ENCODE data around the gene GUCA1A.

GUCA1A gene

DNA sequence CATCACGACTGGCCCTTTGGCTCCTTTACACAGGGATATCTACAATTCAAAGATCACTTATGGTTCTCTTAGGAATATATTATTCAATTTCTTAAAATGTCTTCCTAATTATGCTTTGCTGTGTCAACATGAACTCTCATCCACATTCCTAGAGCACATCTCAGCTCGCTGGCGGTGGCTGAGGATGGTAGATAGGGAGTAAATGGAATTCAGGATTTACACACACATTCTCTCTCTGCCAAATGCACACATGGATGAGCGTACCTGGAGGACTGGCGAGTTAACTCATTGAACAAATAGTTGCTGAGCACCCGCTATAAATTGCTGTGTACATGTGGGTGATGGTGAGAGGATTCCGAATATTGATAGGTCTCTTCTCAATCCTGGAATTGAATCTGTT lies 49.3 kb downstream of the GUCA1A start:
- no peak for DNase-seq (ENCODE audit: low read depth)
- TF ChIP-seq, protein P1, sequence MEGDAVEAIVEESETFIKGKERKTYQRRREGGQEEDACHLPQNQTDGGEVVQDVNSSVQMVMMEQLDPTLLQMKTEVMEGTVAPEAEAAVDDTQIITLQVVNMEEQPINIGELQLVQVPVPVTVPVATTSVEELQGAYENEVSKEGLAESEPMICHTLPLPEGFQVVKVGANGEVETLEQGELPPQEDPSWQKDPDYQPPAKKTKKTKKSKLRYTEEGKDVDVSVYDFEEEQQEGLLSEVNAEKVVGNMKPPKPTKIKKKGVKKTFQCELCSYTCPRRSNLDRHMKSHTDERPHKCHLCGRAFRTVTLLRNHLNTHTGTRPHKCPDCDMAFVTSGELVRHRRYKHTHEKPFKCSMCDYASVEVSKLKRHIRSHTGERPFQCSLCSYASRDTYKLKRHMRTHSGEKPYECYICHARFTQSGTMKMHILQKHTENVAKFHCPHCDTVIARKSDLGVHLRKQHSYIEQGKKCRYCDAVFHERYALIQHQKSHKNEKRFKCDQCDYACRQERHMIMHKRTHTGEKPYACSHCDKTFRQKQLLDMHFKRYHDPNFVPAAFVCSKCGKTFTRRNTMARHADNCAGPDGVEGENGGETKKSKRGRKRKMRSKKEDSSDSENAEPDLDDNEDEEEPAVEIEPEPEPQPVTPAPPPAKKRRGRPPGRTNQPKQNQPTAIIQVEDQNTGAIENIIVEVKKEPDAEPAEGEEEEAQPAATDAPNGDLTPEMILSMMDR (conservative IDR thresholded peaks at IDR 0.05; ENCODE audit: low read length), result no peak

DNA sequence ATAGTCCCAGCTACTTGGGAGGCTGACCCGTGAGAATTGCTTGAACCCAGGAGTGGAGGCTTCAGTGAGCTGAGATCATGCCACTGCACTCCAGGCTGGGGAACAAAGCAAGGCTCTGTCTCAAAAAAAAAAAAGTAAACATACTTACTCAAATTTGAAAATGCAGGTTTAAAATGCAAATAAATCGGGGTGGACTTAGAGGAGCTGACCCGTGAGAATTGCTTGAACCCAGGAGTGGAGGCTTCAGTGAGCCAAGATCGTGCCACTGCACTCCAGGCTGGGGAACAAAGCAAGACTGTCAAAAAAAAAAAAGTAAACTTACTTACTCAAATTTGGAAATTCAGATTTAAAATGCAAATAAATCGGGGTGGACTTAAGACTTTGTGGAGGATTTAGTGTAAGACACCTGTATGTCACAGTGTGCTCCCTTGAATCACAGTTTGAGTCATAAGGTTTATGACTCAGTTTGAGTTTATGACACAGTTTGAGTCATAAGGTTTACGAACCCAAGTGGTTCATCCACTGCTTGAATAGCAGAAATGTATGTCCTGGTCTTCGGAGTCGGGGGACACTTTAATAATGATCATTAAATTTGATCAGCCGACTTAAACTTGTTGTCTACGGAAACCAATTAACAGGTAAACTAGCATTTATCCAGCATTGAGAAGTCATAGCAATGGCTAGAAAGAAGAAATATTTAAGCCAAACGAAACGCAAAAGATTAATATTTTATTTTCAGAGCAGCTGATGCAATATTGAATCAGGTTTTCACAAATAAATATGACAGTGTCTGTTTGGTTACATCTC lies 51.3 kb downstream of the GUCA1A start:
- no peak overlapping the region for H3K4me3 ChIP-seq (ENCODE audit: low read length)
- peak; percentile 64 for DNase-seq (ENCODE audit: low read depth)
- TF ChIP-seq, protein P1 (conservative IDR thresholded peaks at IDR 0.05; ENCODE audit: low read length), result no peak

More for the DNA sequence above, 49.3 kb downstream of the GUCA1A start:
- no peak overlapping the region for H3K4me3 ChIP-seq (ENCODE audit: low read length)

DNA sequence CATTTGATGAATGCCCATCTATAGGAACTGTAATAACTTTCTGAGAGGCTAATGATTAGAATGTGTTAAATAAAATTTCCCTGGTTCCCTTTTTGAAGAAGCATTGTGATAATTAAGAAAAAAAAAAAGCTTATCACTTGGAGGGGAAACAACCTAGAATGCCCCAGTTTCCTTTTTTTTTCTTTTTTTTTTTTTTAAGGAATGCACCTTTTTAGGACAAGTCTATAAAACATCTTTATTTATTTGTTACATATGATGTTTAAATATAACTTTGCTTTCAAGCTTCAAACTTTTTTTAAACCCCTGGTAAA lies 51.8 kb downstream of the GUCA1A start:
- DNase-seq (ENCODE audit: low read depth), result no peak
- H3K4me3 ChIP-seq (ENCODE audit: low read length), result no peak overlapping the region
- TF ChIP-seq, protein P1 (conservative IDR thresholded peaks at IDR 0.05; ENCODE audit: low read length), result no peak

DNA sequence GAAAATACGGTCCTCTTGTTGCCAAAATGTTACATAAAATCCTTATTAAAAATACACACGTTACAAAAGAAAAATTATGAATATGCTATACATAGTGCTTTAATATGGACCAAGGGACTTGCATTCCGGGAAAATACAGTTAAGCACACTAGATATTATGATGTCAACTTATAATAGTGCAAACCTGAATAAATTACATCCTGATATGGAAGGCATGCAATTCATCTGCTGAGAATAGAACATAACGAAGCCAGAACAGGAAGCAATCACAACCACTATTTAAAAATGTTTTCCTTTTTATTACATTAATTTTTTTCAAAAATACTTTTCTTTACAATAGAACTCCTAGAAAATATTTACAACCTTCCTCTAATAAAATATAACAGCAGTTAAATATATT lies 52.3 kb downstream of the GUCA1A start:
- no peak for DNase-seq (ENCODE audit: low read depth)
- no peak overlapping the region for H3K4me3 ChIP-seq (ENCODE audit: low read length)
- TF ChIP-seq, protein P1 (conservative IDR thresholded peaks at IDR 0.05; ENCODE audit: low read length), result no peak

DNA sequence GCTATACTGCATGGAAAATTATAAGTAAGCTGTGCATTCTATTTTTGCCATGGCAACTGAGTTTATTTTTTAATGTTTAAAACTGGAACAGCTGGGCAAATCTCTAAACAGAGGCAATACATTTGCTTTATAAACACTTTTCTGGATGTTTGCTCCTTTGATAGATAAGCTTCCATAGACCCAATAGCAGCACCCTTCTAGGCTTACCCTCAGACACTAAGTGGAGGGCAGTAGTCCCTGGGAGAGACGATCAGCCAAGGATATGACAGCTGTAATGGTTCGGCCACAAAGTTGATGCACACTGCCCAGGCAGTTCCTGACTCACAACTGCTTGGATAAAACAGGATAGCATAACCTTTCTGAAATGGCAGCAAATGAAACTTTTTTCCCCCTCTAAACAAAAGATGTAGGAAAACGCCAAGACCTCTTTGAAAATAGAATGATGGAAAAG lies 53.0 kb downstream of the GUCA1A start:
- peak; percentile 44 for DNase-seq (ENCODE audit: low read depth)
- TF ChIP-seq, protein P1 (conservative IDR thresholded peaks at IDR 0.05; ENCODE audit: low read length), result no peak

DNA sequence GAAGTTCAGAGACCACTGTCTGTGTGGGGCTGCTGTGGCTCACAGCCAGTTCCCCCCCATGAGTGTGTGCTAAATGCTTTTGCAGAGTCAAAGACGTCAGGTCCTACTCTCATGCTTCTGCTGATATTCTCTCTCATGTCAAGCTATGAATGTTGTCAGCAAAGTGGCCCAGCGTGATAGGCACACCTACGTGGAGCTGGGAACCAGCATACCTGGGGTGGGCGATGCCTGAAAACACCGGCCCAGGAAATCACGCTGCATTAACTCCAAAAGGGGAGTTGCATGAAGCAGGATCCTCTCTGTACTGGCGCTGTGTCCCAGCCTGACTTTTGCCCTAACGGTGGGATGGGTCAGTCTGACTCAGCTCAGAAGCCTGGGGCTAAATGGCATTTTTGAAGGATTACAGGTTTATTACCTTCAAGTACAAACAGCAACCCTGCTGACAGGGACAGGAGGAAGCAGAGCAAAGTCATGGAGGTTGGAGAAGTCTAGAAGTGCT lies 53.5 kb downstream of the GUCA1A start:
- DNase-seq (ENCODE audit: low read depth), result peak; percentile 35
- H3K4me3 ChIP-seq (ENCODE audit: low read length), result no peak overlapping the region
- TF ChIP-seq, protein P1 (conservative IDR thresholded peaks at IDR 0.05; ENCODE audit: low read length), result no peak

More for the DNA sequence above, 53.0 kb downstream of the GUCA1A start:
- H3K4me3 ChIP-seq (ENCODE audit: low read length), result no peak overlapping the region

Measured in AG10803 (cell line).